ENCODE measurements around the gene GSK3B.

Gene GSK3B

GRCh38 chr3:119809249-119810017 lies 284.8 kb downstream of the GSK3B start:
- DNase-seq, result no peak

DNA sequence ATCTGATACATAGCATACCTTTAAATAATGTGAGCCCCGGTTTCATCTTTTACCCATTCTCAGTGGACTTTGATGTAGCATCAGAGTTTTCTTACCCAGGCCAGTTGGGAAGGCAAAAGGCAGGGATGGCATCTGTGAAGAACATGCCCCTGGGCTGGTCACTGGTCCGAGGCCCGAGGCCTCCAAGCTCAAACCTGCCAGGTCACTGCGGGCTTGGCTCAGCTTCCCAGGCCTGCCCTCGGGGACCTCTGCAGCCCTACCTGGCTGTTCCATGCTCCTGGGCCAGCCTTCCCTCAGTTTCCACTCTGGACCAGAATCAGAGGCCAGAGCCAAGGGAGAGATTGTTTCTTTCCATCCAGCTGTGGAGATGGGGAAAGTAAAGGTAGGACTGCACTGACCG lies 285.4 kb downstream of the GSK3B start:
- no peak for DNase-seq

- DNase-seq, result no peak
Measured at GRCh38 chr3:119808244-119808643, 286.0 kb downstream of the GSK3B start.

- no peak for DNase-seq
Measured at GRCh38 chr3:119800844-119801243, 293.4 kb downstream of the GSK3B start.

DNA sequence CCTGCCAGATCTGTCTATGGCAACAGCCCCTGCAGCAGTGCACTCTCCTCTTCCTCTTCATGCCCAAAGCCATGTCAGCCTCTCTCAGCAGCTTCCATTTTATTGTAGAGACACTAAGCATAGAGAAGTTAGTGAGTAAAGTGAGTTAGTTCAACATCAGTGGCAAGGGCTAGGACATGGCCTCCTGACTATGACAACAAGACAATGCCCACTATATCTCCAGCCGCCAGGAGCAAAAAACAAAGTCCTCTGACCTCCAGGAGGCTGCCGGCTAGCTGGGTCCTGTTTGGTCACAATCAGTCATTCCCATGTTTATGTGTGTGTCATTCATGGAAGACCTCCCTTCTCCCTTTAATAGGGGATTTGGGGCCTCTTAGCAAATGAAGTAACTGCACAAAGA lies 297.5 kb downstream of the GSK3B start:
- DNase-seq, result no peak

DNA sequence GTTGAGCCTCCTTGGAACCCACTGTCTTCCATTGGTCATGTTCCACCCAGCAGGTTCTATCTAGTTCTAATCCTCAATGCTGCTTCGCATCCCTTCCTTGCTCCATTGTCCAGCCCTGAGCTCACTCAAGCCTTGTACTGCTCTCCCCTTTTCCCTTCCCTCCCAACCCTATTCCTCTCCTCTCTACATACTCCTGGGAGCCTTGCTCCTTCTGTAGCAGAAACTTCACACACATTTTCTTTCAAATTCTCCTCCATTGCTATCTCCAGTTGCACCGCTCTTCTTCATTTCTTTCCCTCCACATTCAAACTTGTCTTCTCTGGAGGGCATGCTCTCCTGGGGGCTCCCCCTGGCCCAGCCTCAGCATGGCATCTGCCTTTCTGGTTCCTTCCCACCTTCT lies 297.9 kb downstream of the GSK3B start:
- no peak for DNase-seq

DNA sequence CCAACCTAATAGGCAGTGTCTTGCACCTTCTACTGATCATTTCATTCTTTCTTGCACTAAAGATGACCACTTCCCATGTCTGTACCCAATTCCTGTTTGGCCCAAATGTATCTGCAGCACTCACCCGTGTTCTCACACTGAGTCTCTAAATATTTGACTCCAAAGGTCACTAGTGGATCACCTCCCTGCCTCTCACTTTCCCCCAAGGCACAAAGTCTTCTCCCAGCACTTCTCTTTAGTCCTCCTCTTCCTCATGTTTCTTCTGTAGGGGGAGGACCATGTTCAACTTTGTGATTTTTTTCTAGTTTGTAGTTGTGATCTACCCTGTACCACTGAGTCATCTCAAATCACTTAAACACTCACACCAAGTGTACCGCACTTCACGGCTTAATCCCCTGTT lies 298.4 kb downstream of the GSK3B start:
- no peak for DNase-seq

- no peak for DNase-seq
Measured at GRCh38 chr3:119794971-119795612, 299.2 kb downstream of the GSK3B start.

- no peak for DNase-seq
Measured at GRCh38 chr3:119794401-119794800, 299.8 kb downstream of the GSK3B start.

DNA sequence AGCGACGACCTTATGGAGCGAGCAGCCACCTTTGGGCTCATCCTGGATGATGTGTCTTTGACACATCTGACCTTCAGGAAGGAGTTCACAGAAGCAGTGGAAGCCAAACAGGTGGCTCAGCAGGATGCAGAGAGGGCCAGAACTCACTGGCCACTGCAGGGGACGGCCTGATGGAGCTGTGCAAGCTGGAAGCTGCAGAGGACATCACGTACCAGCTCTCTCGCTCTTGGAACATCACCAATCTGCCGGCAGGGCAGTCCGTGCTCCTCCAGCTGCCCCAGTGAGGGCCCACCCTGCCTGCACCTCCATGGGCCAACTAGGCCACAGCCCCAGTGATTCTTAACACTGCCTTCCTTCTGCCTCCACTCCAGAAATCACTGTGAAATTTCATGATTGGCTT lies 302.0 kb downstream of the GSK3B start:
- DNase-seq, result no peak

GRCh38 chr3:119790369-119790768 lies 303.9 kb downstream of the GSK3B start:
- no peak for DNase-seq

DNA sequence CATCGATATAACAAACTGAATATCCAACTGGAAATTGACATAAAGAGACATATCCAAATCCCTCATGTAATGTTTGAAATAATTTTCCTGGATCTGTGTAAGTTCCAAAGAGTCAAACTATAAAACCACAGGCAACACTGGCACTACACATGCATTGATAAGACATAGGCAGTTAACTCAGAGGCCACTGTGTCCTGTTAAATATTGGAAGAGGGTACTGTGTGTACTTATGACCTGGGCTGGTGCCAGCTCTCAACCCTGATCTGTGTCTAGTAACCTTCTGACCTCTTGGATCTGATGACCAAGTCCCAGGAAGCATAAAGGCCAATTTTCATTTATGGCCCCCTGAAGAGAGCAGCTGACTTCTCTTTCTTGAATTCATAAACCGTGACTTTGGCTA lies 307.8 kb downstream of the GSK3B start:
- DNase-seq, result no peak

- no peak for DNase-seq
Measured at GRCh38 chr3:119783883-119784282, 310.4 kb downstream of the GSK3B start.

- no peak for DNase-seq
Measured at GRCh38 chr3:119783255-119783654, 311.0 kb downstream of the GSK3B start.

DNA sequence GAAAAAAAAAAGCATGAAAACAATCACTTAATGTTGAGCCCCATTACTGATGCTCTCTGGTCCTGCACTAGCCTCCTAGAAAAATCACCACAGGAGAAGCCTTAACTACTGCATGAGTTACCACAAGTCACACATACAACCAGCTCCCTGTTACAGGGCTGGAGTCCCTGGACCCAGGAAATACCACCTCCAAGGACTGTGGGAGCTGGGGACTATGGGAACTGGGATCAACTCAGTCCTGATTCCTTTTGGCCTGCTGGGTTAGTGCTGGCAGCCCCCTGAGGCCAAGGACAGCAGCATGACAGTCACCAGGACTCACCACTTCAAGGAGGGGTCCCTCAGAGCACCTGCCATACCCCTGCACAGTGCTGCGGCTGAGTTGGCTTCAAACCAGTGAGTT lies 311.8 kb downstream of the GSK3B start:
- DNase-seq, result no peak

GRCh38 chr3:119781330-119782198 lies 312.7 kb downstream of the GSK3B start, which contains the start of gene NR1I2:
TSS of gene NR1I2 (plus strand) at chr3:119782101.
- no peak for DNase-seq

- no peak for DNase-seq
Measured at GRCh38 chr3:119779731-119780383, 314.4 kb downstream of the GSK3B start.

DNA sequence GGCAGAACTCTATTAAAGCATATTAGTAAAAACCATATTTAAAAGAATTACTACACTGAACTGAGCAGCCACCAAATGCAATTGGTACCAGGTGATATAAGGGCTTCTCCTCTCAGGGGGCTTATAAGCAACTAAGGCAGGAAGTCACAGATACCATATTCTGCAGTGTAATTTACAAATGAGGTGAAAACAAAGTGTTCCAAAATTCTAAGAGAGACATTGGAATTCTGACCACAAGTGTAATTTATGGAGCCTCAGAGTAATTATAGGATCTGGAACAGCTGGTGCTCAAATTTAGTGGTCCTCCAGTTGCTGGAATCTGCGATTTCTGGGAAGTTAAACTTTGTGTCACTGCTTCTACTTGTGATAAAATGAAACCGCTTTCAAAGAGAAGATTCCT lies 315.4 kb downstream of the GSK3B start:
- no peak for DNase-seq

DNA sequence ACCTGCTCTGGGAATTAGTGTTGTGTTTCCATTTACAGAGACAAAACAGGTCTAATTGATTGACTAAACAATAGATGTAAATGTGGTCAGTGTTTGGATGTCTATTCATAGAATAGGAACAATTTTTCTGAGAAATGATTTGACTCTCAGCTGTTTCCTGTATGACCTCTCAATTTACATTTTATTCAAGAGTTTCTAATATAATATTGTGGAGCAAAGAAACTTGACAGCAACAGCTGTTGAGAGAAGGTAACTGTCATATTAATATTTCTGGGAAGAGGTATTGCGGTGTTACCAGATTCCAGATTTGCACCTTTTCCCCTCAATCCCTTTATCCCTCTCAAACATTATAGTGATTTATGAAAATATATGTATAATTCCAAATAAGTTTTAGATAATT lies 316.1 kb downstream of the GSK3B start:
- no peak for DNase-seq

DNA sequence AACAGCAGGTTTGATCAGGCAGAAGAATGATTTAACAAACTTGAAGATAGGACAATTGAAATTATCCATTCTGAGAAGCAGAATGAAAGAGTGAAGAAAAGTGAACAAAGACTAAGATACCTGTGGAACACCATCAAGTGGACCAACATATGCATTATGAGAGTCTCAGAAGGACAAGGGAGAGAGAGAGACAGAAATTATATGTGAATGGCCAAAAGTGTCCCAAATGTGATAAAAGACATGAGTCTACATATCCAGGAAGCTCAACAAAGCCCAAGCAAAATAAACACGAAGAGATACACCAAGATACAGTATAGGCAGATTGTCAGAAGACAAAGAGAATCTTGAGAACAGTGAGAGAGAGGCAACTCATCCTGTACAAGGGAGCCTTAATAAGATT lies 317.9 kb downstream of the GSK3B start:
- DNase-seq, result no peak

- no peak for DNase-seq
Measured at GRCh38 chr3:119774444-119774843, 319.8 kb downstream of the GSK3B start.
